Memory B cell (primary cell): Measurements from ENCODE around the gene P2RY10.

Experiments used
- ATAC-seq: fragments of 150-1000 bp; cut with Tn5 transposase; 2 replicates; pipeline ENCODE4 v1.10.0; 2021; ENCODE audit warnings: low read depth, mild to moderate bottlenecking, moderate library complexity
- DNase-seq, 2 donors: peaks; one replicate each; pipeline ENCODE4 v3.0.0; 2022; ENCODE audit warnings: low spot score in 2 of 2
- H3K27ac Mint-ChIP-seq: one replicate; pipeline ENCODE4 v1.8.0; 2022; ENCODE audit warnings: mild to moderate bottlenecking, moderate library complexity, mixed read lengths
- H3K27me3 Mint-ChIP-seq: one replicate; pipeline ENCODE4 v1.8.0; 2022; ENCODE audit warnings: mixed read lengths
- H3K36me3 Mint-ChIP-seq: one replicate; pipeline ENCODE4 v1.8.0; 2022; ENCODE audit warnings: mild to moderate bottlenecking, mixed read lengths
- H3K4me1 Mint-ChIP-seq: one replicate; pipeline ENCODE4 v1.8.0; 2022; ENCODE audit warnings: mixed read lengths
- H3K4me3 Mint-ChIP-seq: one replicate; pipeline ENCODE4 v1.8.0; 2022; ENCODE audit warnings: mild to moderate bottlenecking, moderate library complexity, mixed read lengths
- H3K9me3 Mint-ChIP-seq: one replicate; pipeline ENCODE4 v1.8.0; 2022; ENCODE audit warnings: mixed read lengths

Gene P2RY10, protein sequence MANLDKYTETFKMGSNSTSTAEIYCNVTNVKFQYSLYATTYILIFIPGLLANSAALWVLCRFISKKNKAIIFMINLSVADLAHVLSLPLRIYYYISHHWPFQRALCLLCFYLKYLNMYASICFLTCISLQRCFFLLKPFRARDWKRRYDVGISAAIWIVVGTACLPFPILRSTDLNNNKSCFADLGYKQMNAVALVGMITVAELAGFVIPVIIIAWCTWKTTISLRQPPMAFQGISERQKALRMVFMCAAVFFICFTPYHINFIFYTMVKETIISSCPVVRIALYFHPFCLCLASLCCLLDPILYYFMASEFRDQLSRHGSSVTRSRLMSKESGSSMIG

DNA sequence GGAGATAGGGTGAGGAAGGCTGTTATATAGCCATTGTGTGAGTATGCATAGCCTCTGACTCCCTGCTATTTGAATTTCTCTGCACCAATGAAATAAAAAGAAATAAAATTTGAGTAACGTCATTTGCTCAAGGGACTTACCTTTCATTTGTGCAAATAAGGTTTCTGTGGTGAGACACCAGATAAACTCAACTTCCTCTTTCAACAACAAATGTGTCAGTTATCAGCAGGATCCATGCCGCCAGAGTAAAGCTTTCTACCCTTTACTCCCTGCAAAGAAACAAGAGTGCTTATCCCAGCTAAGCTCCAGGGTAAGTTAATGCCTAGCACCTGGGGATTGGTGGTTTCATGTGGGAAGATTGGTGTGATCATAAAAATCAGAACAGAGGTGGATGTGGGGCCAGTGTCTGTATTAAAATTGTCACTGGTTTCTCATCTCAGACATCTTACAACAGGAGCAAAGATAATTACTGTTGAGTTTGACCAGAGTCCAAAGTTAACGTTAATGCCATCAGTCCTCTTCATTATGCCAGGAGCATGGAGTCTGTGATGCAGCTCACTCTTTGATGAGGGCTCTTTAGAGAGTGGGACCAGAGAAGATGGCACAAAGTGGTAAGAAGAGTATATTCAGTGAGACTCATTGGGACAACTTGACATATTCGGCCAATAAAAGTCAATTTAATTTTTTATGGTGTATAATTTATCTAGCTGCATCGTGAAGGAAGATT, at the start of gene P2RY10:
Gene P2RY10, plus strand, starts transcription at position 206 of the 727 bp plus-strand sequence. CDS start 15,130 bp downstream, outside the sequence.
- DNase-seq (peak; percentile 37 to 52), ATAC-seq (peak; percentile 79)
- Mint-ChIP-seq H3K4me1 (peaks cover 24% of the 10 kb centered on the region), H3K27me3 (no peaks in the 10 kb centered on the region), H3K9me3 (no peaks in the 10 kb centered on the region), H3K36me3 (peaks cover 20% of the 10 kb centered on the region), H3K27ac (peak within 1 kb of the TSS; percentile 99), H3K4me3 (peak within 1 kb of the TSS; percentile 97)

DNA sequence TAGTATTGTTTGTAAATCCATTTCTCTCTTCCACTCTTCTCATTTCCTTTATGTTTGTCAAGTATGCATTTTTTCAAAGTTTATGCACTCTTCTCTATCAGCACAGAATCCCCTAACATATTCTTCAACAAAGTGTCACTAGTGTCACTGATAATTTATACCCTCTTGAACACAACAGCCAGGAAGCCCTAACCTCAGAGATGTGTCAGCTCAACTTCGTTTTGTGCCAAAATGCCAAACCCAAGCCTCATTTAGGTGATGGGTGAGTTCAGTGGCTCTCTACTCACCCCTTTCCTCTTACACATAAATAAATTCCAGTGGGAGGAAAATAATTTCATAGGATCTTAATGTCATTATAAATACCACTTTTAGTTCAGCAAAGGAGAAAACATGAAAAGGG, 22.4 kb upstream of the P2RY10 start:
- peaks cover 3% of the 10 kb centered on the region for H3K9me3 Mint-ChIP-seq
- H3K27me3 Mint-ChIP-seq, result no peaks in the 10 kb centered on the region
- peaks cover 8% of the 10 kb centered on the region for H3K4me1 Mint-ChIP-seq
- no peak overlapping the region for H3K27ac Mint-ChIP-seq
- no peak for ATAC-seq
- no peak for DNase-seq
- H3K4me3 Mint-ChIP-seq, result no peak overlapping the region
- no peaks in the 10 kb centered on the region for H3K36me3 Mint-ChIP-seq

DNA sequence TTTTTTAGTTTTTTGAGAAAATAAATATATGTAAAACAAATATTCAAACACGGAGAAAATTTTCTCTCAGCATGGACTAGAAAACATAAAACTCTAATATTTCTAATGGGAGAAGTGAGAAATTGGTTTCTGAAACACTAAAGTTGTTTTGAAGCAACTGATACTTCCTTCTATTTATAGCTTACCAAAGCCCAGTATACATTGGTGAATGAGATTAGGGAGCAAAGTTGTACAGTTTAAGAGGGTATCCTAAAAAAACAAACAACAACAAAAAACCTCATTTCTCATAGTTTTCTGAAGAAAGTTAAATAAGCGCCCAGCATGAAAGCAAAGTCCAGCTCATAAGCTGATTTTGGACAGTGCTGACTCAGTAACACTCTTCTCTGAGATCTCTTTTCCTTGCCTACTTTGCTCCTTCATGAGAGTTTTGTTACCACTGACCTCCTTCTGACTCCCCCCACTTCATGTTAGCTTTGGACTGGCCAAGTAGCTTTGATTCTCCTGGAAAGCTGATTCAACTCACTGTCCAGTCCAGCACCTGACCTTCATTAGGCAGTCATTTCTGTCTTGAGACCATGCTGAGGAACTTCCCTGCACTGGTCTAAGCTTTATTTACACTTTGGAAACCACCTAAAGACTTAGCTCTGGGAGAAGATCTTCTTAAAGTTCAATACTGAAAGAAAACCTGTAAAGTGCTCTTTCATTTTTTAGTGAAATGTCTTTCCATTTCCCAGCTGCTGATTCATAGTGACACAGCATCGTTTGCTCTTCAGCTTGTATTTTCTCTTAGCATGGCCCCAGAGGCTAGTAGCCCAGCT, 21.8 kb upstream of the P2RY10 start:
- Mint-ChIP-seq H3K9me3 (peaks cover 3% of the 10 kb centered on the region), H3K27ac (peak overlapping the region; percentile 57), H3K4me1 (peaks cover 8% of the 10 kb centered on the region), H3K27me3 (no peaks in the 10 kb centered on the region), H3K36me3 (no peaks in the 10 kb centered on the region), H3K4me3 (peak overlapping the region; percentile 43)
- ATAC-seq (peak; percentile 62), DNase-seq (no peak)

DNA sequence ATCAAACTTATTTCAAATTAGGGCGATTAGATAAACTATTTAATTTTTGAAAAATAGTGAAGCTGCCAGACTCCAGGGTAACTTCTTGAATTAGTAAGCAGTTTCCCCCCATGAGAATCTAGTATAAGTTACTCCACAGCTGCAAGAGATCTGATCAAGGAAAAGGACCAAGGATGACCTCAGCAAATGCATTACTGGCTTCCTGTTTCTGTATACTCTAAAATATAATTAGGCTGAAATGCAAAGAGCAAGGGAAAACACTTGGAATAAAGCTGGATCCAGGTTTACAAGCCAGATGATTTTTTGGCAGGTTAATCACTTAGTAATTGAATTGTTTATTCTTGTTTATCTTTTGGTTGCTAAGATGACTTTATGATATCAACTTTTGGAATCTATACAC, 13.4 kb upstream of the P2RY10 start:
- Mint-ChIP-seq H3K9me3 (no peaks in the 10 kb centered on the region), H3K27ac (no peak overlapping the region), H3K36me3 (peaks cover 5% of the 10 kb centered on the region), H3K4me3 (no peak overlapping the region), H3K4me1 (no peaks in the 10 kb centered on the region), H3K27me3 (no peaks in the 10 kb centered on the region)
- DNase-seq, result no peak
- ATAC-seq, result no peak

DNA sequence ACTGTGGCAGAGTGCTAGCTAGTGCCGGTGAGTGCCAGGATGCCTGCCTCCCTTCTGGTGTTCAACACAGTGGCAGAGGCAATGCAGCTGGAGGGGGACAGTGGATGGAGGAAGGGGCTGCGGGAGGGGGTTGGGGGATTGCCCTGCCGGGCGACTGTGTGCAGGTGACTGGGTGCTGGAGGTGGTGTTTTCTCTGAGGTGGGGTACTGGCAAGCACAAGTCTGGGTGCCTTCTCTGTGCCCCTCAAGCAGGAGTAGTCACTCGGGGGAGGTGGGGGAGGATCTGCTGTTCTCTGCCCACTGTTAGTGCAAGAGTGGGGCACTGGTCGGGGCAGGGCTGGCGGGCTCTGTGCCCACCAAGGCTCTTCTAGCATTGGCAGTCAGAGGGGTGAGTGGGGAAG, 10.3 kb upstream of the P2RY10 start:
- Mint-ChIP-seq H3K27me3 (no peaks in the 10 kb centered on the region), H3K4me3 (no peak overlapping the region), H3K4me1 (no peaks in the 10 kb centered on the region), H3K27ac (no peak overlapping the region), H3K36me3 (no peaks in the 10 kb centered on the region), H3K9me3 (no peaks in the 10 kb centered on the region)
- DNase-seq (no peak), ATAC-seq (no peak)

DNA sequence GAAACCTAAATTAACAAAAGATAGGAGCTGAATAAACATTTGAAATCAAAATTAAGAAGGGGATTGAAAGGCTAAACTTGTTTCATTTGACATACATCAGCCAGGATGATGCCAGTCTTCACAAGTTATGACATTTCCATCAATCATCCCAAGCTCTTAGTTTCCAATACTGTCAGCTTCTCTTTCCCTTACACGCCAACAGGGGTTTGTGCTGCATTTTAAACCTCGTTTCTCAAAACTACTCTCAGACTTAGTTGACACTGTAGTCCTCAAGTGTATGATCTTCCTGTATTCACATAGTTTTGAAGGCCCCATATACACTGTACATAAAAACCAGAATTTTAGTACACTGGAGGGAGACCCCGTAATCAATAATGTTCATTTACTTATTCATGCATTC, 840 bp upstream of the P2RY10 start:
- ATAC-seq, result no peak
- Mint-ChIP-seq H3K27ac (peak overlapping the region; percentile 99), H3K9me3 (no peaks in the 10 kb centered on the region), H3K27me3 (no peaks in the 10 kb centered on the region), H3K4me3 (peak overlapping the region; percentile 65), H3K36me3 (peaks cover 18% of the 10 kb centered on the region), H3K4me1 (peaks cover 18% of the 10 kb centered on the region)
- no peak for DNase-seq

DNA sequence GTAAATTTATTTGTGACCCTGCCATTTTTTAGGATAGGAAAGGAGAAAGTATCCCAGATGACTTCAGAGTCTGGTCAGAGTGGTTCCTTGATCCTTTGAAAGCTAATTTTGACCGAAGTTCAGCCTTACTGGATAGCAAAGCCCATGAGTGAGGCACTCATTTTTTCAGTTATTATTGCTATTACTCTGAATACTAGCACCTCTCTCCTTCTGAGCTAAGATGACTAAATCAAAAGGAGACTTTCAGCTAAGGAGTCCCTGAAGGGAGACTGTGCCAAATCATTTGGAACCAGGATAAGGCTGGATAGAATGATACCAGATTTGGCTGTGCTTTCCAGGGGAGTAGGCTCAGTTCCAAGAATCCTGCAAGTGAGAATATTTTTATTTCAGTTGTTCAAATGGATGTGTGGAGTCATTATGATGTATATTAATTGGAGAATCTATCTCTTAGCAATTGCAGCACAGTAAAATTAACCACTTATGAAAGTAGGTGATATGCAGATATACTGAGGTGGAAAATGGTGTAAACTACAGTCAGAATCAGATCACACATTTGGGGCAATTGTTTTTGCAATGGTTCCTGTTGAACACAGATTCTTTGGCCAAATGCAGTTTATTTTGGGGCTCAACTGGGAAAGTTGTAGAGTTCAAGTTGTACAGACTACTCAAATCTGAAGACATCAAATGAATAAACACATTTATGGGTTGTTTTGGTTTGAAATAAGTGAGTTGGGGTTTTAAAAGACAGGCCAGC, 1.2 kb downstream of the P2RY10 start:
- Mint-ChIP-seq H3K4me3 (peak overlapping the region; percentile 97), H3K27ac (peak overlapping the region; percentile 99), H3K4me1 (peaks cover 23% of the 10 kb centered on the region), H3K36me3 (peaks cover 21% of the 10 kb centered on the region), H3K27me3 (no peaks in the 10 kb centered on the region), H3K9me3 (no peaks in the 10 kb centered on the region)
- ATAC-seq (no peak), DNase-seq (no peak)

DNA sequence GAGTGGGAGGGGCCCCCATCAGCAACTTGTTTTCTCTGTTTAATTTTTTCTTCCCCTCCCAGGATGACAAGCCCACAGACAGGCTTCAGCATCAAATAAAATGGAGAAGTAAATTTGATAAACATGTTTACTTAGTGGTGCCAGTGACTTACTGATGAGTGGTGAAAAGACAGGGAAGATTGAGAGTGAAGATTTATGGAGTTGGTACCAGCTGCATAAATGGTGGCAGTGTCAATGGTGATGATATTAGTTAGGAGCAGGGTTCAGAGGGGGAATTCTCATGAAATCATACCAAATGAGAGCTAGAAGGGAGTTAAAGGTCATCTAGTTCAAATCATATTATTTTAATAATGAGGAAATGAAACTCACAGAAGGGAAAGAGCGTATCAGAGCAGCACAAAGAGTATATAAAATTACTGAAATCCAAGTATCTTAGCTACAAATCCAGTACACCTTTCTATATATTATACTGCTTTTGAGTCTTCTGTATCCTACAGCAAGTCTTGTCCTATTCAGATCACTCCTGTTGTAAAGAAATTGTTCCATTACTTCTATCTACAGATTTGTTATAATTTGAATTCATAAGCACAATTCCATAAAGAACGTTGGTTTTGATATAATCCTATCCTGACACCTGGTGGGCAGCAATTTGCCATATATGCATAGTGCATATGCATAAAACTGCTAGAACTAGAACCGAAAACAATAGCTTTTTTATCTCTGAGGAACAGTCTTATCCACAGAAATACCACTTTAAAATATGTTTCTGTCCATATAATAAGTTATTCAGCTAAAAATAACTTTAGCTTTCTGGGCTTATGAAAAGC, 5.0 kb downstream of the P2RY10 start:
- DNase-seq, result peak in 1 of 2 donors; percentile 16
- no peaks in the 10 kb centered on the region for H3K9me3 Mint-ChIP-seq
- ATAC-seq, result peak; percentile 65
- peak overlapping the region; percentile 99 for H3K27ac Mint-ChIP-seq
- H3K4me1 Mint-ChIP-seq, result peaks cover 37% of the 10 kb centered on the region
- no peaks in the 10 kb centered on the region for H3K27me3 Mint-ChIP-seq
- peak overlapping the region; percentile 97 for H3K4me3 Mint-ChIP-seq
- H3K36me3 Mint-ChIP-seq, result peaks cover 49% of the 10 kb centered on the region

DNA sequence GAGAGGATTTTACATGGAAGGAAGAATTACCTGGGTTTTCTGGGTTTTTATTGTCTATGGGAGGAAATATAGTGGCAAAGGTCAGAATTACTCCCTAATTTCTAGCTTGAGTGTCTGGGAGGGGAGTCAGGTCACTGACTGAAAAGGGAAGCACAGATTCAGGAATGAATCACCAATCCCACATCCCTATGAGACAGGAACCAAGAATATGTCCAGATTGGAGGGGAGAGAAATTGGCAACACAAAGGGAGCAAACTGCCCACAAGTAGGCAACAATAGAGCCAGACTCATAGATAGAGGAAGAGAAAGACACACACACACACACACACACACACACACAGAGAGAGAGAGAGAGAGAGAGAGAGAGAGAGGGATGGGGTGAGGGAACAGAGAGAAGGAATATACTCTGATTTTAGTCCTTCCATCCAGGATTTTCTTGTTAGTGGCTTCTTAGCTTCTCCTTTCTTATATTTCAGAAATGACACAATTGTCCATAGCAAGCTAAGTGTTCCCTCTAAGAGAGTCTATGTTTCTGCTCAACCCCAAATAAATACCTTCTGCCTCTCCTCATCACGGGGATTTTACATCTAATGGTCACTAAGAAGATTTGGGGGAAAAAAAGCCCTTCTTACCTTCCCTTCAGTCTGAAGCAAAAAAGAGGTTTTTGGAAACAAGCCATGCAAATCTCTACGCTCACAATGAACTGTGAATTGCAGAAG, 12.0 kb downstream of the P2RY10 start:
- ATAC-seq (peak; percentile 20), DNase-seq (no peak)
- Mint-ChIP-seq H3K4me1 (peaks cover 55% of the 10 kb centered on the region), H3K27ac (peak overlapping the region; percentile 89), H3K27me3 (no peaks in the 10 kb centered on the region), H3K36me3 (peaks cover 48% of the 10 kb centered on the region), H3K4me3 (peak overlapping the region; percentile 65), H3K9me3 (no peaks in the 10 kb centered on the region)

DNA sequence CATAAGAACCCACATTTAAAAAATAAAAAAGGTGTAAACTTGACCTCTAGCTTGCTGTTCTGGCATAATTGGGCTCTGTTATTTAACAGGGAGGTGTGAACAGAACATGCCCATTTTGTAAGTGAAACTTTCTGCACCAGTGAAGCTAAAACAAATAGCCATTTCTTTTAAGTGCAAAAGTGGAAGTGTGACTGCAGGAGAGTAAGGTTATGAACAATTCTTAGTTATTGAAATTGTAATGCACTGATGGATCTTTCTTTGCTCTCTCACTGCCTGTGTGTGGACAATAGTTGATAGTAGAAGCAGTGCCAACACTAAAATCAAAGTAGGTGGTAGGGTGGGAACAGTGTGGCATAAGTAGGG, 12.6 kb downstream of the P2RY10 start:
- peak; percentile 87 for ATAC-seq
- H3K27ac Mint-ChIP-seq, result peak overlapping the region; percentile 89

DNA sequence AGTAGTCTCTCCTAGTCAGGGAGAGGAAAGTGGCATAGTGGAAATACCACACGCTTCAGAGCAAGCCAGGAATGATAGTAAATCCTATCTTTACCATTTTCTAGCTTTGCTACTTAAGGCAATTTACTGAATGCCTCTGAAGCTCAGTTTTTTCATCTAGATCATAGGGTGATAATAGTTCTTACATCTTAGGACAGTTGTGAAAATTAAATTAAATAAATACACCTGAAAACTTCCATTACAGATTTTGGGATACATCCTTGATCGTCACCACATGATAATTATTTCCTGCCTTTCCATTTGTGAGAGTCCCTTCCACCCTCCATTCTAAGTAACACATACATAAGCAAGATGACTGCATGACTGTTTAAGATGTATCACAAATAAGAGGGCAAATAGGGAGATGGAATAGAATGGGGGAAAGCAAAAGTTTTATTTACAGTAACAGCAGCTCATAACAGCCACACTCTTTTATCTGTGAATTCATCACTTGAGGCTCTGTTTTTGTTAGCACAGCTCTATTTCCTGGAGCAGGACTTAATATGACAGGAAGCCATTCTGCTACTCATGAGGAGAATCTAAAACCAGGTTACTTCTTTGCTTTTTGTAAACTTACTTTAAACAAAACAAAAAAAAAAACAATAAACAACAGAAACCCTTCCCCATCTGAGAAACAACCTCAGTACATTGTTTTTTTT, 13.4 kb downstream of the P2RY10 start:
- DNase-seq (no peak), ATAC-seq (no peak)
- Mint-ChIP-seq H3K27me3 (no peaks in the 10 kb centered on the region), H3K4me3 (no peak overlapping the region), H3K9me3 (no peaks in the 10 kb centered on the region), H3K27ac (no peak overlapping the region), H3K36me3 (peaks cover 41% of the 10 kb centered on the region), H3K4me1 (peaks cover 43% of the 10 kb centered on the region)

More for the DNA sequence above, 12.6 kb downstream of the P2RY10 start:
- Mint-ChIP-seq H3K27me3 (no peaks in the 10 kb centered on the region), H3K36me3 (peaks cover 43% of the 10 kb centered on the region), H3K4me3 (peak overlapping the region; percentile 65), H3K4me1 (peaks cover 50% of the 10 kb centered on the region), H3K9me3 (no peaks in the 10 kb centered on the region)
- DNase-seq, result peak in 1 of 2 donors; percentile 14

DNA sequence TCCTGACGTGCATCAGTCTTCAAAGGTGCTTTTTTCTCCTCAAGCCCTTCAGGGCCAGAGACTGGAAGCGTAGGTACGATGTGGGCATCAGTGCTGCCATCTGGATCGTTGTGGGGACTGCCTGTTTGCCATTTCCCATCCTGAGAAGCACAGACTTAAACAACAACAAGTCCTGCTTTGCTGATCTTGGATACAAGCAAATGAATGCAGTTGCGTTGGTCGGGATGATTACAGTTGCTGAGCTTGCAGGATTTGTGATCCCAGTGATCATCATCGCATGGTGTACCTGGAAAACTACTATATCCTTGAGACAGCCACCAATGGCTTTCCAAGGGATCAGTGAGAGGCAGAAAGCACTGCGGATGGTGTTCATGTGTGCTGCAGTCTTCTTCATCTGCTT, 15.7 kb downstream of the P2RY10 start:
- H3K36me3 Mint-ChIP-seq, result peaks cover 36% of the 10 kb centered on the region
- H3K9me3 Mint-ChIP-seq, result no peaks in the 10 kb centered on the region
- H3K4me1 Mint-ChIP-seq, result peaks cover 40% of the 10 kb centered on the region
- no peak overlapping the region for H3K4me3 Mint-ChIP-seq
- H3K27me3 Mint-ChIP-seq, result no peaks in the 10 kb centered on the region
- DNase-seq, result no peak
- no peak for ATAC-seq
- peak overlapping the region; percentile 38 for H3K27ac Mint-ChIP-seq
